NOMO-1 (cell line): Measurements from ENCODE around the gene MAP7D3.
"Not testable (repeated sequence)": the region's sequence is repeated elsewhere in the genome, so short reads cannot be mapped to it uniquely, and the experiment has no call there.

Experiments used
- DNase-seq, 2 experiments: peaks; one replicate each; lab custom pipeline; 2025; ENCODE audit not compliant: unreplicated experiment in 2 of 2; lab: John Stamatoyannopoulos, UW

The MAP7D3 gene, protein sequence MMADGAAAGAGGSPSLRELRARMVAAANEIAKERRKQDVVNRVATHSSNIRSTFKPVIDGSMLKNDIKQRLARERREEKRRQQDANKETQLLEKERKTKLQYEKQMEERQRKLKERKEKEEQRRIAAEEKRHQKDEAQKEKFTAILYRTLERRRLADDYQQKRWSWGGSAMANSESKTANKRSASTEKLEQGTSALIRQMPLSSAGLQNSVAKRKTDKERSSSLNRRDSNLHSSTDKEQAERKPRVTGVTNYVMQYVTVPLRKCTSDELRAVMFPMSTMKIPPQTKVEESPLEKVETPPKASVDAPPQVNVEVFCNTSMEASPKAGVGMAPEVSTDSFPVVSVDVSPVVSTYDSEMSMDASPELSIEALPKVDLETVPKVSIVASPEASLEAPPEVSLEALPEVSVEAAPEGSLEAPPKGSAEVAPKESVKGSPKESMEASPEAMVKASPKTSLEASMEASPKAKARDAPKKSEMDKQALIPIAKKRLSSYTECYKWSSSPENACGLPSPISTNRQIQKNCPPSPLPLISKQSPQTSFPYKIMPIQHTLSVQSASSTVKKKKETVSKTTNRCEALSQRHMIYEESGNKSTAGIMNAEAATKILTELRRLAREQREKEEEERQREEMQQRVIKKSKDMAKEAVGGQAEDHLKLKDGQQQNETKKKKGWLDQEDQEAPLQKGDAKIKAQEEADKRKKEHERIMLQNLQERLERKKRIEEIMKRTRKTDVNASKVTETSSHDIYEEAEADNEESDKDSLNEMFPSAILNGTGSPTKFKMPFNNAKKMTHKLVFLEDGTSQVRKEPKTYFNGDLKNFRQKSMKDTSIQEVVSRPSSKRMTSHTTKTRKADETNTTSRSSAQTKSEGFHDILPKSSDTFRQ

DNA sequence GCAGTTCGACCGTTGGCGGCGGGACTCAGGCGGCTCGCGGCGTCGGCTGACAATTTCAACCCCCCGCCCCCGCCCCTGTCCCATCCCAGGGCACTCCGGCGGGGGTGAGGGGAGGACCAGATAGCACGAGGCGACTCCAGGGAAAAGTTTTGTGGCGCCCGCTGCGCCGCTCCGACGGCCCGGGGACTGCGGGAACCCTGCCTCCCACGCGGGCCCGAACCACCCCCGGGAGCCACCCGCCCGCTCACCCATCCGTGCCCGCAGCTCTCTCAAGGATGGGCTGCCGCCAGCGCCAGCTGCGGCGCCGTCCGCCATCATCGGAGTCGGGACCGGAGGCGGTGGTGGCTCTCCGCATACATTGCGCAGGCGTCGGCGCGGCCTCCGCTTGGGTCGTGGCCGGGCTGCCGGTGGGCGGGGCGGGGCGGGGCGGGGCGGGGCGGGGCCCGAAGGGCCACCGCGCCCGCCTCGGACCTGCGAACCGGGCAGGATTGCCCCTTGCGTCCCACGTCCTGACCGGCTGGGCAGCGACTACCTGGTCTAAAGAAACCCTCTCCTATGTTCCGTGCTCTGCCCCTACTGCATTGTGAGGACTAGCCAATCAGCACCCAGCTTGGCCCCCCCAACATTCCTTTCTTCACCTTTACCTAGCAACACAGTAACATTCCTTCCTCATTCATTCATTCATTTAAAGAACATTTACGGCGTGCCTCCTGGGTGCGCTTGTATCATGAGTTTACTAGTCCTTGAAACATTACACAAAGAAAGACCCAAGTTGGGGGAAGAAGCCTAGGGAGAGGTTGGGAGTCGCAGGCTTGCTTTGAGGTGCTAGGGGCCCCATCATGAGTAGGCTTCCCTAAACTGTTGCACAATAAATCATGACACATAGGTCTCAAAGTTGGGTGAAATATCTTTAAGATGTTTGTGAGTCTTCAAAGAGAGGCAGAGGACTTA is at the start of gene MAP7D3:
Gene MAP7D3, minus strand, starts transcription at position 360 of the 951 bp plus-strand sequence. Its CDS starts 42 bp downstream, at position 318.
- DNase-seq: peak; percentile 30 to 31

DNA sequence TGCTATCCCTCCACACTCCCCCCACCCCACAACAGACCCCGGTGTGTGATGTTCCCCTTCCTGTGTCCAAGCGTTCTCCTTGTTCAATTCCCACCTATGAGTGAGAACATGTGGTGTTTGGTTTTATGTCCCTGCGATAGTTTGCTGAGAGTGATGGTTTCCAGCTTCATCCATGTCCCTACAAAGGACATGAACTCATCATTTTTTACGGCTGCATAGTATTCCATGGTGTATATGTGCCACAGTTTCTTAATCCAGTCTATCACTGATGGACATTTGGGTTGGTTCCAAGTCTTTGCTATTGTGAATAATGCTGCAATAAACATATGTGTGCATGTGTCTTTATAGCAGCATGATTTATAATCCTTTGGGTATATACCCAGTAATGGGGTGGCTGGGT is 49.5 kb upstream of the MAP7D3 start, which contains the start of gene ADGRG4:
Gene ADGRG4, plus strand, starts transcription at position 243 of the 400 bp plus-strand sequence. CDS start 7,815 bp downstream, outside the sequence.
- not testable (repeated sequence) for DNase-seq

DNA sequence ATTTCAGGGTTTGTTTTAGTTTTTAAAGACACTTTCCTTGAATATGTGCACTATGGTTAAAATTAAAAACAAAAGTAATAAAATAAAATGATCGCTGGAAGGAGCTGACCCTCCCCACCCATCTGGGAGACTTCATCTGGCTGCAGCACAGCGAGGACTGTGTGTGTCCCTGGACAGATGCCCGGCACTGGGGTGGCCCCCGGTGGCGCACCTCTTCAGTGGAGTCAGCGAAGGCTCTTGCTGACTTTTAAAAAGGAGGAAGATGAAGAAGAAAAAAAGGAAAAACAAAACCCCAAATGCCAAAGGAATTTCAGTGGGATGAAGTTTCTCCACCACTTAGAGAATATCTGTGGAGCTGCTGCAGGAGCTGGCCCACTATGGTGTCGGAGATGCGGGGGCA is 44.2 kb upstream of the MAP7D3 start:
- DNase-seq: no peak

GRCh38 chrX:136292656-136293055 is 41.5 kb upstream of the MAP7D3 start:
- no peak for DNase-seq

DNA sequence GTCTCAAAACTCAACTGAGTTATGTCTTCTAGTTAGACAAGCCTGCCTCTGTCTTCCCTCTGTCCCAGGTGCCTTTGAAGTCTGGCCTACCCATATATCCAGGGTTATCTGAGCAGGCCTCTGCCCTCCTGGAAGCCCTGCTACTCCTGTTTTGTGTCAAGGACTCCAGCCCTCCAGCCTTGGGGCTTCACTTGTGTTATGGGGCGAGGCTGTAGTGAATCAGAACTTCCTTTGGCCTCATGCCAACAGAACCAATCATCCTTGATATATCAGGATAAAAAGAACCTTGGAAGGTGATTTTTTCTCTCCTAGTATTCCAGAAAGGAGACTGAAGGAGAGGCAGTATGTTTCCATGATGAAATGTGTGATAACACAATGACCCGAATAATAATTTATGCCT is 40.6 kb upstream of the MAP7D3 start:
- no peak for DNase-seq

- DNase-seq: not testable (repeated sequence)
Observed at GRCh38 chrX:136286375-136286774, 35.2 kb upstream of the MAP7D3 start.

DNA sequence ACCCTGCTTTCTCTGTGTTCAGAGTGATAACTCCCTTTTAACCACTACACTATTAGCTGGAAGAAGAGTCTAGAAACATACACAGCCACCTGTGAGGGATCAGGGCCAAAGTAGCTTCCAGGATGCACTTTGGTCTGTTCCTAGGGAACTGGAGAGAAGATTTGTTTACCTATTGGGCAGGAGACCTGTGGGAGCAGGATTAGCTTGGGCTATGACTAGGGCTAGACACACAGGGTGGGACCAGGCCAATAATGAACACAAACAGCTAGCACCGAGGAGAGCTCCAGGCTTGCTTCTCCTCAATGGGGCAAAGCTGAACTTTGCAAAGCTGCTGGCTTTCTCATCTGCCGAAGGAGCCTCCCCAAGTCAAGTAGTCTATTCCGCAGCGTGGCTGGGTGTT is 24.4 kb upstream of the MAP7D3 start:
- DNase-seq: no peak

DNA sequence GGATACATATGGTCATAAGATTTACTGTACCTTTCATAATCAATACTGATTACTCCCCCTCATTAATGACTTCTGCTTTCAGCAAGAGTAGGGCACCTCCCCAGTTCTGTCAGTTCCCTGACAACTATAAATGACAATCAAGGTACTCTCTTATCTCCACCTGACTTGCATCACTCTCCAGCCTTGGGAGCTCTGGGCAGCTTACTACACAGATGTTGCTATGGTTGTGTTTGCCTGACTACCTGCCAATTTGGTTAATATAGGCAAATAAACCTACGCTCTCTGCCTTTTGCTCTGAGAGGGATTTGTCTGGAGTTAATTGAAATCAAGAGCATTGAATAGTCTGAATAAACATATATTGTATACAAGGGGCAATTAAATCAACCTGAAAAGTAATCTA is 22.8 kb upstream of the MAP7D3 start:
- DNase-seq: no peak

- DNase-seq: no peak
Observed at GRCh38 chrX:136272325-136272724, 21.1 kb upstream of the MAP7D3 start.

DNA sequence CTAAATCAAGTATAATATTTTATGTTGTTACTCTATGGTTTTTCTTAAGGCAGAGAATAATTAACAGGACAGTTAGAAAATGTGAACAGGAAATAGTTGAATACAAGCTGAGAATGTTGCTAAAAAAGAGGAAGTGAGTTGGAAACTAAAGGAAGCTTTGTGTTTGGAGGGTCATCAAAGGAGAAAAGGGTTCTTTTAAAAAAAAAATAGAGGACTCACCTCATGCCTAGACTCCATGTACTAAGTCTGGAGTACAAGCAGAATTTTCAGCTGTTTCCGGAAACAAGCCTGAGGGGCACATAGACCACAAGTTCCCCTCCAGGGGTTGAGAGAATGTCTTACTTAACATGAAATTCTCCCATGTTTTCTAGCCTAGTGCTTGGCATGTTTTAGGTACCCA is 20.1 kb upstream of the MAP7D3 start:
- peak; percentile 14 to 80 for DNase-seq

DNA sequence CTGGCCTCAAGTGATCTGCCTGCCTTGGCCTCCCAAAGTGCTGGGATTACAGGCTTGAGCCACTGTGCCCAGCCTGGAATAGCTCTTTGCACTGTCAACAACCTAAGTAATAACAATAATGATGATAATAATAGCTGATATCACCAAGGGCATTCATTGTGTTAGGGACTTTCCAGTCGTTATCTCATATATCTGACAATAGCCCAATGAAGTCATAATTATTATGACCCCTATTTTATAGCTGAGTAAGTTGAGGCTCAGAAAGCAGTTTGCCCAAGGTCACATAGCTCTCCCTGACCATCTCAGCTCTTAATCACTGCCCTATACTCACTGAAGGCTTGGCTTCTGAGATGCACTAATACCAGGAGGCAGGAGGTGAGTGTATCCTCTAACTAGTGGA is 18.7 kb upstream of the MAP7D3 start:
- no peak for DNase-seq

DNA sequence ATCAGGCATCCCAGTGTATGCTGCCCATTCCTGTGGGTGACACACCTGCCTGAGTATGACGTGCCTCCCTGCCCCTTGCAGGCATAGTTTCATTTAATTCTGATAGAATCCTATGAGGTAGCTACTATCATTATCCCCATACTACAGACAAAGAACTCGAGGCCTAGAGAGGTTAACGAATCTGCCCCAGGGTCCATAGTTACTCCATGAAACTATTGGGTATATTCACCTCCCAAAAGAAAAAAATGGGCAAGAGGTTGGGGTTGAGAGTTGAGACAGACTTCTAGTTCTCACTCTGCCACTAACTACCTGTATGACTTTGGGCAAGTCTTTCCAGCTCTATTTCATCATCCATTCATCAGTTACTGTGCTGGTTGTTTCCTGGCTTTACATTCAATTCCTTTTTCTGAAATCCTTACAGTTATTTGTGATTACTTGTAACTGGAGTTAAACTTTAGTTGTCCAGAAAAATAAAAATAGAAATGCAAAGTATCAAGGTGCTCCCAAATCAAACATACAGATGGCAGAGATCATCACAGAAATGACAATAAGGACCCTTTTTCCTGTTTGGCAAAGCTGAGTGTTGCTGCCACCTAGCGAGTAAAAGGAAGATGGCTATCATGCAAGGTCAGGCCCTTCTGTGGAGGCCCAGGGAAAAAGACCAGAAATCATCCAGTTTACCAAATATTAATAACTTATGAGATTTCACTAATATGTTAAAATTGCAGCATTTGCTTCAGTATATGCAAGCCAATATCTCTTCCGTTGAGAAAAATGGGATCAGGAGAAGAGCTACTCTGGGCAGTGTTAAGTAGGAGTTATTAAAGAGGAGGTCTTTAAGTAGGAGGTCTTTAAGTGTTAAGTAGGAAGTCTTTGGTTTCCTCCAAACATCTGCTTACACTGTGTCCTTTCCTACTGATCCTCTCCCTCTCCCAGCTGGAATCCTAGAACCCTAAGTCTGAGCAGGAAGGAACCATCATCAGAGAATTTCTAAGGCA is 17.1 kb upstream of the MAP7D3 start:
- DNase-seq: peak; percentile 33 to 34

GRCh38 chrX:136266828-136267227 is 15.6 kb upstream of the MAP7D3 start:
- no peak for DNase-seq

DNA sequence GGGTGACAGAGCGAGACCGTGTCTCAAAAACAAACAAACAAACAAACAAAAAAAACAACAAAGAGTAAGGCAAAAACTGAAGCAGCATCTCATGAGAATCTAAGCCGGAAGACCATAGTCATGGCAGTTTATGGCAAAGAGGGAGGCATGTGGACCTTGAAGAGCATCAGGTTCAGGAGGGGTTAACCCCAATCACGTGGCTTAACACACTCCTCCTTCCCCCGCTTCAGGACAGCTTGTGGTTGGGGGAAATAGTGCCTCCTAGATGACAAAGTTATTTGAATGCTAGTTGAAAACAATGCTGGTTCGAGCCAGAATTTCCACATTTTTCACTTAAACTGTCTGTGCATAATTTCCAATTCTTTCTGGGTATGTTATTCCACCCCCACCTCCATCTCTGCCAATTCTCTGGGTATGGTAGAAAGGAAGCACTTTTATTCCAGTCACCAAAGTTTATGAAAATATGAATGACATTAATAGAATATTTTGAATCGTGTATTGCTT is 11.7 kb upstream of the MAP7D3 start:
- DNase-seq: no peak

DNA sequence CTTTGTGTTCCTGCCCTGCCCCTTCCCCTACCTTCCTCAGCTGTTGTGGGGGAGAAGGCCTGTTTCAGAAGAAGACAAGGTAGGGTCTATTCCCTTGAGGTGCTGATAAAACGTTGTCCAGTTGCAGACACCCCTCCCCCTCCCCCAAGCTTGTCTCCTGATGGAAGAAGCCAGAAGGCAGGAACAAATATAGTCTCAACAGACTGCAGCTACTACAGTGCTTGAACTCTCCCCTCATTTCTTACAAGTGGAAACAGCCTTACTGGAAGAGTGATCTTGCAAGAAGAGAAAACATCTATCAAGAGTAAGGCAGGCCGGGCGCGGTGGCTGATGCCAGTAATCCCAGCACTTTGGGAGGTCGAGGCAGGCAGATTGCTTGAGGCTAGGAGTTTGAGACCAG is 11.0 kb upstream of the MAP7D3 start:
- no peak for DNase-seq

DNA sequence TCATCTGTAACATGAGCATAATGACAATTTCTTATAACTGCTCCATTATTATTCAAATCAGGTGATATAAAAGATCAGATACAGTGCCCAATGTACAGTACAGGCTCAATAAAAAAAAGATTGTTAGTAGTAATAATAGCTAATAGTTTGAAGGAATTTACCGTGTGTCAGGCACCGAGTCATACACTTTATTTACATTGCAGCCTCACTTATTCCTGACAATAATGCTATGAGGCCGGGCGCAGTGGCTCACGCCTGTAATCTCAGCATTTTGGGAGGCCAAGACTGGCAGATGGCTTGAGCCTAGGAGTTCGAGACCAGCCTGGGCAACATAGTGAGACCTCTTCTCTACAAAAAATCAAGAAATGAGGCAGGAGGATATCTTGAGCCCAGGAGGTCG is 10.1 kb upstream of the MAP7D3 start:
- DNase-seq: no peak

GRCh38 chrX:136260776-136261175 is 9.6 kb upstream of the MAP7D3 start:
- peak in 1 of 2 experiments; percentile 8 for DNase-seq

- DNase-seq: no peak
Observed at GRCh38 chrX:136259543-136259942, 8.3 kb upstream of the MAP7D3 start.

DNA sequence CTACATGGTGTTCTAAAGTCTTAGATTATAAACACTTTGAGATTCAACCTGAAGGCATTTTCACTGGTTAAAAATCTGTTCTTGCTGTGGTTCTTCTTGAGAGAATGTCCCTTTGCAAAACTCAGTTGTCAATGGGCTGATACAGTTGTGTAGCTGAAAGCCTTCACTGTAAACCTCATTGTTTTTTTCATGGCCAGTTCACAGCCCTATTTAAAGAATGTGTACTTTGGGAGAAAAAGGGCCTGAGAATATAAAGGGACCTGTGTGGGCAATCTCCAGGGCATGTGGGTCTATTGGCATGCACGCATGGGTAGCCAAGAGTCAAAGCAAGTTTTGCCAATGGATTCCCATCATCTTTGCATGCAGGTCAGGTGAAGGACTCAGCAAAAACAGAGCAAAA is 7.8 kb upstream of the MAP7D3 start:
- DNase-seq: no peak
